Measurements from ENCODE around the gene MATK.

DNA sequence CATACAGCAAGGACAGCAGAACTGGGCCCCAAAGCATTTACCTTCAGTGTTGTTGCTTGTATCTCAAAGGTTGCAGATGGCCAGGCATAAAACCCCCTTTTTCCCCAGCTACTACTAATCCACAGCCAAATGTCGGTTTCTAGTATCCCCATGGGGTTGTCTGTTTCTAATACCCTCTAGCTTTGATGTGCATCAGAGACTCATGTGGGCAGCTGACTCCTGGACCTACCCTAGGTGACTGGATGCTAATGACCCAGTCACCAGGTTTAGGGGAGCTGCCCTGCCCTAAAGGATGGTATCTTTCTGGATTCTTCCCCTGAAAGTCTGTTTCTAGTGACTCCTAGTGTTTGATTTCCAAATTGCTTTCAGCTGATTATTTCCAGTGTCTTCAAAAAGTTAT lies 54.1 kb downstream of the MATK start:
- no peak for TF ChIP-seq CTCF (tag by site-specific recombination; IDR thresholded peaks at IDR 0.05)
- no peak for TF ChIP-seq ZFP37 (tag by site-specific recombination; IDR thresholded peaks at IDR 0.05)

Data from HEK293 (cell line).